Right lobe of liver (tissue), 4 donors: ENCODE data around the gene SPOCK1.

Source experiments
- POLR2A ChIP-seq: fragments of 450-650 bp; IDR thresholded peaks from one replicate; pipeline ENCODE4 v1.6.1; 2017; ENCODE audit warnings: antibody characterized with exemption, mild to moderate bottlenecking
- TF ChIP-seq, protein P1 (sequence below), 4 donors: fragments of 200-600 bp in 3 of 4; fragments of 450-650 bp in 1 of 4; IDR thresholded peaks; one replicate each; pipeline versions ENCODE4 v1.5.1 to v1.8.0; 2016 to 2022; ENCODE audit warnings: antibody characterized with exemption in 4 of 4, mild to moderate bottlenecking in 2 of 4
- donor health status: DM: no; HTN: no; CAD: no.
- donor health status: DM: no; HTN: no; CAD: no.
- donor health status: DM: no; HTN: yes; CAD: no.

DNA sequence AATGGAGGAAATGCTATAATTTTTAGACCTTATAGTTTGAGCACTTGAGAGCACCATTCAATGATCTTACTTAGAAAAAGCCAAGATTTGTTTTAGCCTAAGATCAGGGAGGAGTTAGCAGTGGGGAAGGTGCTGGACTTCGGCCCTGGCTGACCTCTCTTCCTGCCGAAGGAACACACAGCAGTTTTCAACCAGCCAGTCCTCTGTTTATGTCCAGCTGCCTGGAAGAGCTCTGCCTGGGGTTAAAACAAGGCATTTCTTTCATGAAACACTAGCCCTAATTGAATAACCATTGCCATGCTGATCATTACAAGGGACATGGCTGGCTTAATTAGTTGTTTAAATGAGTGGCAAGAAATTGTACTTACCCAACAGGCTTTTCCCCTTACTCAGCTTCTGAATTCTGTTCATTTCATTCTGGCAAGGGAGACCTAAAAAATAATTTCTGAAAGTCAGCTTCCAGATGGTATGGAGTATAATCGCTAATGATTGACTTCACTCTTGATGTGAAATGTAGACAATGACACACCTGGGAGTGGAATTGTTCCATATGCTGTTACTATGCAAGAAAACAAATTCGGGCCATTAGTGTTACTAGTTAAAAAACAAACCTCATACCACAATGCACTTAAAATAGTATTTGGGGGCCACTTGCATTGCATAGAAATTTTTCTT, 514.2 kb downstream of the SPOCK1 start:
- TF ChIP-seq, protein P1, sequence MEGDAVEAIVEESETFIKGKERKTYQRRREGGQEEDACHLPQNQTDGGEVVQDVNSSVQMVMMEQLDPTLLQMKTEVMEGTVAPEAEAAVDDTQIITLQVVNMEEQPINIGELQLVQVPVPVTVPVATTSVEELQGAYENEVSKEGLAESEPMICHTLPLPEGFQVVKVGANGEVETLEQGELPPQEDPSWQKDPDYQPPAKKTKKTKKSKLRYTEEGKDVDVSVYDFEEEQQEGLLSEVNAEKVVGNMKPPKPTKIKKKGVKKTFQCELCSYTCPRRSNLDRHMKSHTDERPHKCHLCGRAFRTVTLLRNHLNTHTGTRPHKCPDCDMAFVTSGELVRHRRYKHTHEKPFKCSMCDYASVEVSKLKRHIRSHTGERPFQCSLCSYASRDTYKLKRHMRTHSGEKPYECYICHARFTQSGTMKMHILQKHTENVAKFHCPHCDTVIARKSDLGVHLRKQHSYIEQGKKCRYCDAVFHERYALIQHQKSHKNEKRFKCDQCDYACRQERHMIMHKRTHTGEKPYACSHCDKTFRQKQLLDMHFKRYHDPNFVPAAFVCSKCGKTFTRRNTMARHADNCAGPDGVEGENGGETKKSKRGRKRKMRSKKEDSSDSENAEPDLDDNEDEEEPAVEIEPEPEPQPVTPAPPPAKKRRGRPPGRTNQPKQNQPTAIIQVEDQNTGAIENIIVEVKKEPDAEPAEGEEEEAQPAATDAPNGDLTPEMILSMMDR (IDR thresholded peaks at IDR 0.05) = no peak
- no peak for TF ChIP-seq POLR2A
